ENCODE measurements around the gene GTF3C4. TPM values are rescaled to one million over a fixed set of nuclear protein-coding genes. Genes with fewer than 3 reads are reported as not detected.
"Not testable (repeated sequence)": the region's sequence is repeated elsewhere in the genome, so short reads cannot be mapped to it uniquely, and the experiment has no call there.

The GTF3C4 gene
- total RNA-seq, 2 donors from 2014 or later, result 12.4 to 13.1 TPM

DNA sequence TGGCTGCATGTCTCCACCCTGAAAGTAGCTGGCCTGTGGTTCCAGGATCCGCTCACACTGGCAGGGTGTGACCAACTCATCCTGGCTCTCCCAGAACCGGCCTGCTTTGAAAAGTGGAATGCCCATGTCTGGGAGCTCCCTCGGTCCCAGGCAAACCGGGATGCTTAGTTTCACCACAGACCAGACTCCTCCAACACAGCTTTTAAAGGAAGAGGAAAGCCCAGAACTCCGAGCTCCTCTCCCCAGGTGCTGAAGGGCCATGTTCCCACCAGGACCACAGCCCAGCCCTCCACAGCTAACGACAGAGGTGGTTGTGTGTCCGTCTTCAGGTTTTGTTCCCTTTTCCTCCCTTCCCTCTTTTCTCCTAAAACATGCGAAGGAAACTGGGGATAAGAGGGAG lies 38.0 kb downstream of the GTF3C4 start:
- TF ChIP-seq, protein P1, sequence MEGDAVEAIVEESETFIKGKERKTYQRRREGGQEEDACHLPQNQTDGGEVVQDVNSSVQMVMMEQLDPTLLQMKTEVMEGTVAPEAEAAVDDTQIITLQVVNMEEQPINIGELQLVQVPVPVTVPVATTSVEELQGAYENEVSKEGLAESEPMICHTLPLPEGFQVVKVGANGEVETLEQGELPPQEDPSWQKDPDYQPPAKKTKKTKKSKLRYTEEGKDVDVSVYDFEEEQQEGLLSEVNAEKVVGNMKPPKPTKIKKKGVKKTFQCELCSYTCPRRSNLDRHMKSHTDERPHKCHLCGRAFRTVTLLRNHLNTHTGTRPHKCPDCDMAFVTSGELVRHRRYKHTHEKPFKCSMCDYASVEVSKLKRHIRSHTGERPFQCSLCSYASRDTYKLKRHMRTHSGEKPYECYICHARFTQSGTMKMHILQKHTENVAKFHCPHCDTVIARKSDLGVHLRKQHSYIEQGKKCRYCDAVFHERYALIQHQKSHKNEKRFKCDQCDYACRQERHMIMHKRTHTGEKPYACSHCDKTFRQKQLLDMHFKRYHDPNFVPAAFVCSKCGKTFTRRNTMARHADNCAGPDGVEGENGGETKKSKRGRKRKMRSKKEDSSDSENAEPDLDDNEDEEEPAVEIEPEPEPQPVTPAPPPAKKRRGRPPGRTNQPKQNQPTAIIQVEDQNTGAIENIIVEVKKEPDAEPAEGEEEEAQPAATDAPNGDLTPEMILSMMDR (IDR thresholded peaks at IDR 0.05), result no peak
- Histone ChIP-seq H3K4me3 (no peak overlapping the region), H3K27ac (no peak overlapping the region), H3K9ac (ENCODE audit: low read depth in 2 of 2, low read length in 2 of 2) (no peak overlapping the region), H3K4me1 (no peaks in the 10 kb centered on the region), H3K36me3 (no peaks in the 10 kb centered on the region), H3K9me3 (no peaks in the 10 kb centered on the region), H3K27me3 (no peaks in the 10 kb centered on the region)
- no peak for DNase-seq
- intact Hi-C loops (cut with DNase I), result no loop called here

DNA sequence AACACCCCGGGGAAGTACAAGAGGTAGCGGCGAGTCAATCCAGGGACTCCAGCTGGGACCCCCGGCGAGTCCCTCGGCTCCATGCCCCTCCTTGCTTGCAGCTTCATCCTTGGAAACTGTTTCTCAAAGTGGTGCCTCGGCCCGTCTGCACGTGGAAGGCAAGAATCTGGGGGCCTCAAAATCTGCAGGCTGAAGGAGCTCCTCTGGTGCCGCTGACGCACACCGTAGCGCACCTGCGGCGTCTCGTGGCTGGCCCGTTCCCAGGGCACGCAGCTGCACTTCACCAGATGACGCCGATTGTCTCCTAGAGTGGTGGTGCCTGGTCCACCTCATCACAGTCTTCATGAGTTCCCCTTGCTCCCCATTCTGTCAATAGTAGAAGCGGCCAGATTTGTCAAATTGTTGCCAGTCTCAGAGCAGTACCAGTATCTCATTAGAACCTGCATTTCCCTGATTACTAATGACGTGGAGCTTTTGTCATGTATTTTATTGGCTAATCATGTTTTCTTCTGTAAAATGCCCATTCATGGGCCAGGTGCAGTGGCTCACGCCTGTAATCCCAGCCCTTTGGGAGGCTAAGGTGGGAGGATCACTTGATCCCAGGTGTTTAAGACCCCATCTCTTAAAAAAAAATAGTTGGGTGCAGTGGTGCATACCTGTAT lies 38.6 kb downstream of the GTF3C4 start:
- H3K36me3 ChIP-seq, result no peaks in the 10 kb centered on the region
- intact Hi-C loops (cut with DNase I), result no loop called here

DNA sequence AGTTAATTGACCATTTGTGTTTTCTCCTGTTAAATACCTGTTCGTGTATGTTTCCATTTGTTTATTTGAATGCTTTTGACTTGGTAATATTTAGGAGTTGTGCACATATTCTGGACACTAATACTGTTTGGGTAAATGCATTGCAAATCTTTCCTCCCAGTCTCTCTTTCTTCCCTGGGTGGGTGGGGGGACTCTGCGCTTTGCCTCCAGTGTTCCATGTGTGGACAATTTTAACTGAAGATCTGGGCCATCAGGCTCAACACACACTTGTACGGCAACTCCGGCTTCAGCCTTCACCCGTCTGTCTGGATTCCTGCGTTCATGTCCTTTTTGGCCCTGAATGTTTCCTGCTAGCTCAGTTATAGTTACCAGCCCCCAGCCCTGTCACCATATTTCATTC lies 40.1 kb downstream of the GTF3C4 start:
- Histone ChIP-seq H3K27ac (no peak overlapping the region), H3K36me3 (no peaks in the 10 kb centered on the region), H3K9ac (ENCODE audit: low read depth in 2 of 2, low read length in 2 of 2) (no peak overlapping the region)

More for the DNA sequence above, 38.6 kb downstream of the GTF3C4 start:
- H3K9me3 ChIP-seq, result no peaks in the 10 kb centered on the region
- TF ChIP-seq, protein P1 (IDR thresholded peaks at IDR 0.05), result no peak
- no peaks in the 10 kb centered on the region for H3K4me1 ChIP-seq
- no peak for DNase-seq
- no peaks in the 10 kb centered on the region for H3K27me3 ChIP-seq
- no peak overlapping the region for H3K27ac ChIP-seq
- no peak overlapping the region for H3K9ac ChIP-seq (ENCODE audit: low read depth in 2 of 2, low read length in 2 of 2)
- H3K4me3 ChIP-seq, result no peak overlapping the region

GRCh38 chr9:132711152-132711551 lies 40.9 kb downstream of the GTF3C4 start:
- H3K4me1 ChIP-seq; DNase-seq; H3K36me3 ChIP-seq; H3K4me3 ChIP-seq; H3K9me3 ChIP-seq; H3K27me3 ChIP-seq; H3K9ac ChIP-seq (ENCODE audit: low read depth in 2 of 2, low read length in 2 of 2); intact Hi-C loops (cut with DNase I); H3K27ac ChIP-seq: not testable (repeated sequence)

More for the DNA sequence above, 40.1 kb downstream of the GTF3C4 start:
- intact Hi-C loops (cut with DNase I), result no loop called here
- Histone ChIP-seq H3K27me3 (no peaks in the 10 kb centered on the region), H3K4me1 (no peaks in the 10 kb centered on the region), H3K4me3 (no peak overlapping the region), H3K9me3 (no peaks in the 10 kb centered on the region)
- DNase-seq, result no peak
- TF ChIP-seq, protein P1 (IDR thresholded peaks at IDR 0.05), result no peak

DNA sequence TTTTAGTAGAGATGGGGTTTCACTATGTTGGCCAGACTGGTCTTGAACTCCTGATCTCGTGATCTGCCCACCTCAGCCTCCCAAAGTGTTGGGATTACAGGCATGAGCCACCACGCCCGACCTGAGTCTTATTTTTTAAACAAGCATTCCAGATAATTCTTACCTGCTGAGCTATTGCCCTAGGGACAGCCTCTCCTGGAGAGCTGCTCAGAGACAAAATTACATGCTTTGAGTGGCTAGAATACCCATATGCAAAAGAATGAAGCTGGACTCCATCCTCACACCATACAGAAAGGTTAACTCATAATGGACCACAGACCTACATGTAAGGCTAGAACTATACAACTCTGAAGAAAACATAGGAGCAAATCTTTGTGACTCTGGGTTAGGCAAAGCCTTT lies 41.6 kb downstream of the GTF3C4 start:
- Histone ChIP-seq H3K36me3 (no peaks in the 10 kb centered on the region), H3K27me3 (no peaks in the 10 kb centered on the region), H3K4me1 (no peaks in the 10 kb centered on the region), H3K9ac (ENCODE audit: low read depth in 2 of 2, low read length in 2 of 2) (no peak overlapping the region), H3K9me3 (no peaks in the 10 kb centered on the region), H3K4me3 (no peak overlapping the region), H3K27ac (no peak overlapping the region)
- no peak for DNase-seq
- intact Hi-C loops (cut with DNase I), result no loop called here
- TF ChIP-seq, protein P1 (IDR thresholded peaks at IDR 0.05), result no peak

DNA sequence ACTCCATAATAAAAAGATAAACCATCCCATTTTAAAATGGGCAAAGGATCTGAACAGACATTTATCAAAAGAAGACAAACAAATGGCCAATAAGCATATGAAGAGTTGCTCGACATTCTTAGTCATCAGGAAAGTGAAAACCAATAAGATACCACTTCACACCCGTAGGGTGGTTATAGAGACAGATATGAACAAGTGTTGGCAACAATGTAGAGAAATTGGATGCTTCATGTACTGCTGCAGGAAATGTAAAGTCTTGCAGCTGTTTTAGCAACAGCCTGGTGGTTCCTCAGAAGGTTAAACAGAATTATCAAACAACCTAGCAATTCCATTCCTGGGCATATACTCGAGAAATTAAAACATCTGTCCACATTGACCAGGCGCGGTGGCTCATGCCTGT lies 42.5 kb downstream of the GTF3C4 start:
- Histone ChIP-seq H3K27me3 (no peaks in the 10 kb centered on the region), H3K4me1 (no peaks in the 10 kb centered on the region), H3K4me3 (no peak overlapping the region), H3K9ac (ENCODE audit: low read depth in 2 of 2, low read length in 2 of 2) (no peak overlapping the region), H3K9me3 (no peaks in the 10 kb centered on the region), H3K36me3 (no peaks in the 10 kb centered on the region), H3K27ac (no peak overlapping the region)
- no peak for DNase-seq
- TF ChIP-seq, protein P1 (IDR thresholded peaks at IDR 0.05), result no peak
- intact Hi-C loops (cut with DNase I), result no loop called here

Measured in colonic mucosa (tissue), 4 donors.